Ovary (tissue), 9 donors: ENCODE measurements around the gene AMER2. TPM values are rescaled to one million over a fixed set of nuclear protein-coding genes. Genes with fewer than 3 reads are reported as not detected.

ENCODE experiments used
- DNase-seq, 5 donors: peaks; one replicate each; pipeline ENCODE4 v3.0.0-alpha.2; 2019 to 2020
- H3K27ac ChIP-seq, 2 donors: fragments of 200-600 bp; one replicate each; pipeline versions ENCODE4 v1.5.1 to v1.8.0; 2019 to 2022
- H3K27me3 ChIP-seq: fragments of 200-600 bp; one replicate; pipeline ENCODE4 v1.8.0; 2022
- H3K36me3 ChIP-seq: fragments of 200-600 bp; sonication (generic); one replicate; pipeline ENCODE4 v1.5.1; 2019
- H3K4me1 ChIP-seq: one replicate; pipeline ENCODE4 v1.8.1; 2013; ENCODE audit warnings: mild to moderate bottlenecking, moderate library complexity; ENCODE audit not compliant: insufficient read depth
- H3K4me3 ChIP-seq: fragments of 200-600 bp; sonication (generic); one replicate; pipeline ENCODE4 v1.5.1; 2017
- H3K9me3 ChIP-seq, 2 donors: fragments of 200-600 bp in 1 of 2; sonication (generic) in 1 of 2; one replicate each; pipeline versions ENCODE4 v1.5.1 to v1.8.1; 2013 to 2019; ENCODE audit warnings: mild to moderate bottlenecking in 1 of 2, moderate library complexity in 1 of 2
- EP300 ChIP-seq: sonication (generic); formaldehyde crosslinking; IDR thresholded peaks from one replicate; pipeline ENCODE4 v1.6.1; 2017; ENCODE audit warnings: antibody characterized with exemption
- POLR2A ChIP-seq: fragments of 450-650 bp; IDR thresholded peaks from one replicate; pipeline ENCODE4 v1.6.1; 2017; ENCODE audit warnings: antibody characterized with exemption, mild to moderate bottlenecking, moderate library complexity
- WGBS, 3 donors: extraction: QIAGEN DNeasy Blood & Tissue Kit in 1 of 3; methylation state at CpG; one replicate each; pipeline versions ENCODE4 v1.1.5 to v1.1.7; 2013 to 2017; 5-methylcytosine and 5-hydroxymethylcytosine counted together
- intact Hi-C, 4 donors: fragments of 100-400 bp; cut with DNase I; formaldehyde crosslinking; loops; one replicate each; pipeline versions ENCODE4 v1.11.0 to v1.15.1; 2022 to 2023
- polyA plus RNA-seq, 2 donors: library from polyadenylated mRNA; stranded (reverse); fragments of 200-250 nt in 1 of 2; fragments of 350-450 nt in 1 of 2; fragmentation: Illumina TruSeq in 1 of 2; extraction: RNeasy Lipid Tissue Mini Kit (QIAGEN cat#74804) in 1 of 2; gene quantifications; one replicate each; pipeline ENCODE4 v1.2.3, GENCODE V29; 2013 to 2014
- total RNA-seq, 7 donors: library from RNA; depleted of rRNA in 2 of 7; stranded (reverse); fragments of >200 nt in 2 of 7; fragmentation: NEBNext Ultra II Directional in 3 of 7; extraction: Animal tissue kit (Norgen Biotek cat#: 25700) in 3 of 7; gene quantifications; one replicate each; pipeline versions ENCODE4 v1.1.0 to v1.2.4, GENCODE V29; 2016 to 2023
- TF ChIP-seq, protein P1 (sequence below), 3 donors: fragments of 450-650 bp in 2 of 3; fragments of 200-600 bp in 1 of 3; IDR thresholded peaks; one replicate each; pipeline versions ENCODE4 v1.5.1 to v1.8.0; 2016 to 2022; ENCODE audit warnings: antibody characterized with exemption in 3 of 3, mild to moderate bottlenecking in 1 of 3
- donor health status: DM: no; HTN: no; CAD: no; lungs with moderate emphysema.
- donor health status: DM: no; HTN: no; CAD: no.
- donor health status: Bipolar disorder and iron deficiency.
- donor health status: DM: yes; HTN: yes; CAD: no.
- donor health status: DM: no; HTN: no; CAD: no.
- donor health status: DM: yes; HTN: yes; CAD: no.

Gene AMER2
- total and polyA plus RNA-seq, 9 donors = under 0.01 to 0.05 (median 0.04) TPM; not detected in 5

DNA sequence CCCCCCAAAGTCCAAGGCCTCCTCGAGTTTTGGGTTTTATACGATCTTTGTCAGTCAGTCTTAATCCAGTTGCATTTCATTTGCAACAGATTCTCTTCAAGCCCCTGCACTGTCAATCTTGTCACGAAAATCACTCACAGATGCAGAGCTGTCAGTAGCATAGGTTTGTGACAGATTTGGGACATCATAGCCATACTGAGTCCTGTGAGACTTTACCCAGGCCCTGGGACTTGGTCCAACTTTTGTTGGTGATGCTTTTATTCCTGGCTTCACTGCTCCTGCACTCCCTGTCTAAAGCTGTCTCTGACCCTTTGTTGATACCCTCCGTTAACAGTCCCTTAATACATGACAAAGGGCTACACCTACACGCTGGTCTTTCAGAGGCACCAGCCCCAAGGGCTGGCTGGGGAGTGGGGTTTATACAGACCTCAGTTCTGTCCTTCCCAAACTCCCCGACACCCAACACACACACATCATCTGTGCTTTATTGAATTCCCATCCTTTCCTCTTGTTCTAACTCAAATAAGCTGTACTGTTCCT lies 40.1 kb downstream of the AMER2 start:
- TF ChIP-seq EP300 (no peak), POLR2A (no peak)
- TF ChIP-seq, protein P1, sequence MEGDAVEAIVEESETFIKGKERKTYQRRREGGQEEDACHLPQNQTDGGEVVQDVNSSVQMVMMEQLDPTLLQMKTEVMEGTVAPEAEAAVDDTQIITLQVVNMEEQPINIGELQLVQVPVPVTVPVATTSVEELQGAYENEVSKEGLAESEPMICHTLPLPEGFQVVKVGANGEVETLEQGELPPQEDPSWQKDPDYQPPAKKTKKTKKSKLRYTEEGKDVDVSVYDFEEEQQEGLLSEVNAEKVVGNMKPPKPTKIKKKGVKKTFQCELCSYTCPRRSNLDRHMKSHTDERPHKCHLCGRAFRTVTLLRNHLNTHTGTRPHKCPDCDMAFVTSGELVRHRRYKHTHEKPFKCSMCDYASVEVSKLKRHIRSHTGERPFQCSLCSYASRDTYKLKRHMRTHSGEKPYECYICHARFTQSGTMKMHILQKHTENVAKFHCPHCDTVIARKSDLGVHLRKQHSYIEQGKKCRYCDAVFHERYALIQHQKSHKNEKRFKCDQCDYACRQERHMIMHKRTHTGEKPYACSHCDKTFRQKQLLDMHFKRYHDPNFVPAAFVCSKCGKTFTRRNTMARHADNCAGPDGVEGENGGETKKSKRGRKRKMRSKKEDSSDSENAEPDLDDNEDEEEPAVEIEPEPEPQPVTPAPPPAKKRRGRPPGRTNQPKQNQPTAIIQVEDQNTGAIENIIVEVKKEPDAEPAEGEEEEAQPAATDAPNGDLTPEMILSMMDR (IDR thresholded peaks at IDR 0.05) = no peak
- DNase-seq = no peak
- H3K27ac ChIP-seq = no peak overlapping the region
- no peaks in the 10 kb centered on the region for H3K27me3 ChIP-seq
- no peaks in the 10 kb centered on the region for H3K36me3 ChIP-seq
- H3K4me3 ChIP-seq = no peak overlapping the region
- H3K9me3 ChIP-seq = no peaks in the 10 kb centered on the region
- H3K4me1 ChIP-seq = no peaks in the 10 kb centered on the region
- 59 to 71% (median 67%) methylated on average over 6 of the region's 6 CpGs for WGBS, 3 donors
- intact Hi-C loops = no loop called here

DNA sequence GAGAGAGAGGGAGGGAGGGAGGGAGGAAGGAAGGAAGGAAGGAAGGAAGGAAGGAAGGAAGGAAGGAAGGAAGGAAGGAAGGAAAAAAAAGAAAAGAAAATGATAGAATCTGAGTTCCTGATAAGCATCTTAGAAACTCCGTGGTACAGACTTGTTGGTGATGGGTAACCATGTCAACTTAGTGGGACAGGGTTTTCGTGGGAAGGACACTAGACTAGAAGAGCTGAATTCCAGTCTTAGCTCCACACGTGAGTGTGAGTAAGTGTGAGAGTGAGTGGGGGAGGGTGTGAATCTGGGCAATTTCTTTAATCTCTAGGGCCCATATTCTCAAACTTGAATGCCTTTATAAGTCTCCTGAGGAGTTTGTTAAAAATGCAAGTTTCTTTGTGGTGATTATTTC lies 41.1 kb downstream of the AMER2 start:
- no peak for TF ChIP-seq EP300
- TF ChIP-seq, protein P1 (IDR thresholded peaks at IDR 0.05) = no peak
- TF ChIP-seq POLR2A = no peak
- no peaks in the 10 kb centered on the region for H3K4me1 ChIP-seq
- 35 to 49% (median 42%) methylated on average over 3 of the region's 3 CpGs for WGBS, 3 donors
- no peak for DNase-seq
- no peaks in the 10 kb centered on the region for H3K27me3 ChIP-seq
- no peaks in the 10 kb centered on the region for H3K9me3 ChIP-seq
- intact Hi-C loops = no loop called here
- H3K27ac ChIP-seq = no peak overlapping the region
- no peak overlapping the region for H3K4me3 ChIP-seq
- no peaks in the 10 kb centered on the region for H3K36me3 ChIP-seq

DNA sequence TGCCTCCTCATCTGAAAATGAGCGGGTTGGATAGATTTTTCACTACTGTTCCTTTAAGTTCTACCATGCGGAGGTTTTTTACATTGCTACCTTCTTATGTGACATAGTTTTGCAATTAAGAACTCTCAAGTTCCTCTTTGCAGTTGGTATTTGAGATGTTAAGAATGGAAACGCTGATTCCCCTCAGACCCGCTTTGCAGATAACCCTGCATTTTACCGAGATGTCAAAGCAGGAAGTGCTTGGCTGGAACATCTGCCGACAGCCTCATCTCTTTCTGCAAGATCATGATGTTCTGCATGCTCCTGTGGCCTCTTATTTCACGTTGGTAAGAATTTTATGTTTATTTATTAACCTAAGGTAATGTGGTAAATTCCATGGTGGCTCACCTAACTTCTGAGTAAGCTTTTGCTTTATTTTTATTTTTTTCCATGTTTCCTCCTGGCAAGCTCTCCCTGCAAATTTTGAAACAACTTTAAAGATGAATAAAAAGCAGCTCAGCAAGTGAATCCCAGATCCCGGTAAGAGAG lies 53.6 kb downstream of the AMER2 start:
- WGBS, 3 donors = 18 to 21% (median 20%) methylated on average over 8 of the region's 8 CpGs
- H3K9me3 ChIP-seq = no peaks in the 10 kb centered on the region
- H3K4me1 ChIP-seq = no peaks in the 10 kb centered on the region
- no peaks in the 10 kb centered on the region for H3K36me3 ChIP-seq
- DNase-seq = no peak
- no peak overlapping the region for H3K4me3 ChIP-seq
- TF ChIP-seq EP300 = no peak
- TF ChIP-seq POLR2A = no peak
- intact Hi-C loops = no loop called here
- H3K27me3 ChIP-seq = no peaks in the 10 kb centered on the region
- no peak overlapping the region for H3K27ac ChIP-seq

DNA sequence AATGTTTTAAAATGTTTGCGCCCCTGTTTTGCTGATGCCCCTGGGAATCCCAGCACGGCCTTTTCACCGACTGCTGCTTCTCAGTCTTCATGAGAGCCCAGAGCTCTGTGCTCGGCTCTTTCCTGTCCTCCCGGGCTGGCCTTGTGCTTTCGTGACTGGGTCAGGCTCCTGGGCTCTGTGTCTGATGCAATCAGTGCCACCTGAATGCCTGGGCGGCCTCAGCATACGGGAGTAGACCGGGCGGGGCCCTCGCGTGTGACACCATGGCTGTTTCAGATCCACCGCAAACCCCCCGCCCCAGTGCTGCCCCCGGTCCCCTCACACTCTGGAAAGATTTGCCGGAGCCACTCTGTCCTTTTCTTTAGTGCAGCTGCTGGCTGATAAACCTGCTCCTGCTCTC lies 54.8 kb downstream of the AMER2 start:
- intact Hi-C loops = no loop called here
- Histone ChIP-seq H3K27me3 (no peaks in the 10 kb centered on the region), H3K27ac (no peak overlapping the region), H3K9me3 (no peaks in the 10 kb centered on the region), H3K4me3 (no peak overlapping the region), H3K4me1 (no peaks in the 10 kb centered on the region), H3K36me3 (no peaks in the 10 kb centered on the region)
- WGBS, 3 donors = 88 to 91% (median 90%) methylated on average over 16 of the region's 16 CpGs
- no peak for TF ChIP-seq POLR2A
- no peak for DNase-seq

DNA sequence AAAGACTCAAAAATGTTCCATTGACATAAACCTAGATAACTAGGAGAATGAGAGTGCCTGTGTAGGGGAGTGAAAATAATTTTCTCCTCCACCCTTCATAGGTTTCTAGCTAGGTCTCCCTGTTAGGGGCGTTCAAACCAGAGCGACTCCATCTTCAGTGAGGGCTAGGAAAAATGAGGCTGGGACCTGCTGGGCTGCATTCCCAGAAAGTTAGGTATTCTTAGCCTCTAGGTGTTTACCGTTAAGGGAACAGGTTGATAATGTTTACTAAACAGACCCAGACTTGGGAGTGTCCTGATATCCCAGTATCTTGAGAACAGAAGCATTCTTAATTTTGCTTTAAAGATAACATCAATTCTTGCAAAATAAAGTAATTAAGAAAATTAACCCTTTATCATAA lies 56.0 kb downstream of the AMER2 start:
- intact Hi-C loops = no loop called here

More for the DNA sequence above, 56.0 kb downstream of the AMER2 start:
- Histone ChIP-seq H3K4me3 (no peak overlapping the region), H3K9me3 (no peaks in the 10 kb centered on the region), H3K4me1 (no peaks in the 10 kb centered on the region), H3K36me3 (no peaks in the 10 kb centered on the region), H3K27me3 (no peaks in the 10 kb centered on the region), H3K27ac (no peak overlapping the region)
- TF ChIP-seq EP300 (no peak), POLR2A (no peak)
- TF ChIP-seq, protein P1 (IDR thresholded peaks at IDR 0.05) = no peak
- WGBS, 3 donors = 39 to 70% (median 47%) methylated on average over 3 of the region's 3 CpGs
- DNase-seq = no peak
